PC-9 (cell line): ENCODE measurements around the gene ASB13. TPM values are rescaled to one million over a fixed set of nuclear protein-coding genes. Genes with fewer than 3 reads are reported as not detected.
A peak's percentile ranks its signal among the peaks of the same experiment; 100 is the strongest.
"Not testable (repeated sequence)": the region's sequence is repeated elsewhere in the genome, so short reads cannot be mapped to it uniquely, and the experiment has no call there.

Experiments
- BruUV-seq: library from RNA; stranded (reverse); fragments of 400-500 nt; replicated peaks from 2 replicates; lab custom pipeline; 2021; lab: Mats Ljungman, UMichigan
- CTCF ChIA-PET: fragments of 300-600 bp; sonication (Branson Sonifier 250); formaldehyde crosslinking; loops from one replicate; lab custom pipeline; 2022; ENCODE audit warnings: antibody characterized with exemption; lab: Charles Lee
- POLR2A ChIA-PET: fragments of 300-600 bp; sonication (Branson Sonifier 250); formaldehyde crosslinking; loops from one replicate; lab custom pipeline; 2022; ENCODE audit warnings: antibody characterized with exemption; ENCODE audit not compliant: unreplicated experiment; lab: Charles Lee
- DNase-seq, 2 experiments: peaks; one replicate each; pipeline versions ENCODE4 v3.0.0 to v3.0.0-alpha.2; 2015 to 2022; ENCODE audit warnings: mixed read lengths in 1 of 2
- H2AFZ ChIP-seq: fragments of 200-600 bp; sonication (generic); 2 replicates; pipeline ENCODE4 v1.8.1; 2017; ENCODE audit warnings: antibody characterized with exemption
- H3F3A ChIP-seq: fragments of 200-600 bp; sonication (generic); 2 replicates; pipeline ENCODE4 v1.8.1; 2017; ENCODE audit warnings: antibody characterized with exemption, mild to moderate bottlenecking, low read depth; ENCODE audit not compliant: insufficient read depth
- H3K27ac ChIP-seq: fragments of 200-600 bp; sonication (generic); 2 replicates; pipeline ENCODE4 v1.6.1; 2016; ENCODE audit warnings: mixed run types
- H3K27me3 ChIP-seq: fragments of 200-600 bp; sonication (generic); 2 replicates; pipeline ENCODE4 v1.6.1; 2016; ENCODE audit warnings: low read depth, mixed run types; ENCODE audit not compliant: insufficient read depth
- H3K36me3 ChIP-seq: fragments of 200-600 bp; sonication (generic); 2 replicates; pipeline ENCODE4 v1.6.1; 2016; ENCODE audit warnings: low read depth, mixed run types
- H3K4me1 ChIP-seq: fragments of 200-600 bp; sonication (generic); replicated peaks from 2 replicates; pipeline ENCODE4 v1.6.1; 2016; ENCODE audit warnings: mixed run types; ENCODE audit not compliant: insufficient read depth
- H3K4me2 ChIP-seq: fragments of 200-600 bp; sonication (generic); 2 replicates; pipeline ENCODE4 v1.6.1; 2017; ENCODE audit warnings: mixed run types
- H3K4me3 ChIP-seq: fragments of 200-600 bp; sonication (generic); 2 replicates; pipeline ENCODE4 v1.6.1; 2016; ENCODE audit warnings: mixed run types
- H3K79me2 ChIP-seq: fragments of 200-600 bp; sonication (generic); 2 replicates; pipeline ENCODE4 v1.6.1; 2017; ENCODE audit warnings: low read depth, mixed run types
- H3K9me2 ChIP-seq: fragments of 200-600 bp; sonication (generic); 2 replicates; pipeline ENCODE4 v1.8.1; 2017; ENCODE audit warnings: mild to moderate bottlenecking; ENCODE audit not compliant: insufficient read depth
- H3K9me3 ChIP-seq: fragments of 200-600 bp; sonication (generic); 2 replicates; pipeline ENCODE4 v1.8.1; 2016; ENCODE audit warnings: low read depth; ENCODE audit not compliant: insufficient read depth
- H4K20me1 ChIP-seq: fragments of 200-600 bp; sonication (generic); 2 replicates; pipeline ENCODE4 v1.8.1; 2017; ENCODE audit not compliant: insufficient read depth
- EZH2 ChIP-seq: fragments of 200-600 bp; sonication (generic); IDR thresholded peaks from 2 replicates; pipeline ENCODE4 v1.8.0; 2017; ENCODE audit warnings: antibody characterized with exemption, low read depth
- intact Hi-C: fragments of 100-400 bp; cut with micrococcal nuclease; formaldehyde crosslinking; loops from one replicate; pipeline ENCODE4 v1.10.0; 2022; ENCODE audit not compliant: unreplicated experiment
- total RNA-seq: library from RNA; stranded (reverse); gene quantifications from 2 replicates; pipeline ENCODE4 v1.2.3, GENCODE V29; 2021
- TF ChIP-seq, protein P1 (sequence below): fragments of 200-600 bp; sonication (generic); conservative IDR thresholded peaks from 2 replicates; pipeline ENCODE4 v1.6.1; 2017; ENCODE audit warnings: mixed run types, antibody characterized with exemption, mild to moderate bottlenecking, moderate library complexity

ASB13 gene
- total RNA-seq, 1 experiment from 2014 or later = 22.2 TPM

DNA sequence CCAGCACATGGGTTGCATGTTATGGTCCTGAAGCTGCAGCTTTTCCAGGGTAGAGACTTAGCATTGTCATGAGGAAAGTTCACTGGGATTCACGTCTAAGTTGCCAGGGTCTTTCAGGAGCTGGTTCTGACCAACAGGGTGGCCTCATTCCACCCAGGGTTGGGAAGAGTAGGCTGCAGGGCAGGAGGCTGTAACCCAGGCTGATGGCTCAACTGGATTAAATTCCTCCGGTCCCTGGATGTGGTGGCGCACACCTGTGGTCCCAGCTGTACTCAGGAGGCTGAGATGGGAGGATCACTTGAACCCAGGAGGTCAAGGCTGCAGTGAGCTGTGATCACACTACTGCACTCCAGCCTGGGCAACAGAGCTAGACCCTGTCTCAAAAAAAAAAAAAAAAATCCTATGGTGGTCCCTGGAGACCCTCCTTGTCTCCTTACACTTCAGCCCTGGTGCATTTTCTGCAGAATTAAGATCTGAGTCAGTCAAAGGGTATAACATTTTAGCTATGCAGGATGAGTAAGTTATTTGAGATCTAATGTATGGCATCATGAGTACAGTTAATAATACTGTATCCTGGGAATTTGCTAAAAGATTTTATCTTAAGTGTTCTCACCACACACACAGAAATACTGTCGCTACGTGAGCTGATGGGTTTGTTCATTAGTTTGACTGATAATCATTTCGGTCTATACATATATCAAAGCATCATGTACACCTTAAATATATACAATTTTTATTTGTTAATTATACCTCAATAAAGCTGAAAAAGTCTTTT lies 44.0 kb downstream of the ASB13 start:
- Histone ChIP-seq H3F3A (peaks cover 11% of the 10 kb centered on the region; the same call in 1 of the 2 replicates), H2AFZ (no peak overlapping the region), H3K36me3 (no peaks in the 10 kb centered on the region), H3K4me1 (peaks cover 20% of the 10 kb centered on the region), H3K27ac (peak overlapping the region; percentile 77), H3K79me2 (no peaks in the 10 kb centered on the region), H3K4me3 (no peak overlapping the region), H4K20me1 (no peaks in the 10 kb centered on the region), H3K27me3 (no peaks in the 10 kb centered on the region), H3K9me3 (no peaks in the 10 kb centered on the region), H3K9me2 (no peaks in the 10 kb centered on the region), H3K4me2 (peak overlapping the region; percentile 49)
- ChIA-PET CTCF (interaction anchor here (0.5 to 2.2 kb wide), 14 partner anchors 12 to 808 kb away, joined by 3 to 8 read pairs (median 4); no protein-coding TSS in a partner anchor), POLR2A (interaction anchor here (0.5 to 1.7 kb wide), 5 partner anchors 35 to 176 kb away, joined by 3 to 4 read pairs (median 4); no protein-coding TSS in a partner anchor)
- TF ChIP-seq, protein P1, sequence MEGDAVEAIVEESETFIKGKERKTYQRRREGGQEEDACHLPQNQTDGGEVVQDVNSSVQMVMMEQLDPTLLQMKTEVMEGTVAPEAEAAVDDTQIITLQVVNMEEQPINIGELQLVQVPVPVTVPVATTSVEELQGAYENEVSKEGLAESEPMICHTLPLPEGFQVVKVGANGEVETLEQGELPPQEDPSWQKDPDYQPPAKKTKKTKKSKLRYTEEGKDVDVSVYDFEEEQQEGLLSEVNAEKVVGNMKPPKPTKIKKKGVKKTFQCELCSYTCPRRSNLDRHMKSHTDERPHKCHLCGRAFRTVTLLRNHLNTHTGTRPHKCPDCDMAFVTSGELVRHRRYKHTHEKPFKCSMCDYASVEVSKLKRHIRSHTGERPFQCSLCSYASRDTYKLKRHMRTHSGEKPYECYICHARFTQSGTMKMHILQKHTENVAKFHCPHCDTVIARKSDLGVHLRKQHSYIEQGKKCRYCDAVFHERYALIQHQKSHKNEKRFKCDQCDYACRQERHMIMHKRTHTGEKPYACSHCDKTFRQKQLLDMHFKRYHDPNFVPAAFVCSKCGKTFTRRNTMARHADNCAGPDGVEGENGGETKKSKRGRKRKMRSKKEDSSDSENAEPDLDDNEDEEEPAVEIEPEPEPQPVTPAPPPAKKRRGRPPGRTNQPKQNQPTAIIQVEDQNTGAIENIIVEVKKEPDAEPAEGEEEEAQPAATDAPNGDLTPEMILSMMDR = no peak
- no peak for TF ChIP-seq EZH2
- intact Hi-C loops = loop anchor here (2.0 kb wide), 2 partner anchors 156 to 808 kb away; no protein-coding TSS in a partner anchor
- no TSS peak for BruUV-seq
- DNase-seq = peak in 1 of 2 experiments; percentile 64

DNA sequence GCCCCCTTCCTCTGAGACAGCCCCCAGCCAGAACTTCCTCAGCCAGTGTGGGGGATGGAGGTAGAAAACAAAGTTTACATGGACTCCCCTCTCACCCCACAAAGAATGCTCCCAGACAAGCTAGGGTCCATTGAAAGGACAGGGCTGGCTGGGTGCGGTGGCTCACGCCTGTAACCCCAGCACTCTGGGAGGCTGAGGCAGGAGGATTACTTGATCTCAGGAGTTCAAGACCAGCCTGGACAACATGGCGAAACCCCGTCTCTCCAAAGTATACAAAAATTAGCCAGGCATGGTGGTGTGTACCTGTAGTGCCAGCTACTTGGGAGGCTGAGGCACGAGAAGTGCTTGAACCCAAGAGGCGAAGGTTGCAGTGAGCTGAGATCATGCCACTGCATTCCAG lies 45.0 kb downstream of the ASB13 start:
- H3K79me2 ChIP-seq, DNase-seq, H3K9me3 ChIP-seq, H3K36me3 ChIP-seq, BruUV-seq, intact Hi-C loops, H3K4me2 ChIP-seq, H3K9me2 ChIP-seq, H2AFZ ChIP-seq, H3K27me3 ChIP-seq, H3K4me3 ChIP-seq, H4K20me1 ChIP-seq, H3K27ac ChIP-seq: not testable (repeated sequence)
- CTCF ChIA-PET = interaction anchor here (2.2 kb wide), 1 partner anchor 179 kb away, joined by 8 read pairs; no protein-coding TSS in a partner anchor
- Histone ChIP-seq H3K4me1 (peaks cover 20% of the 10 kb centered on the region), H3F3A (peaks cover 11% of the 10 kb centered on the region; the same call in 1 of the 2 replicates)
- POLR2A ChIA-PET = interaction anchor here (0.7 kb wide), 1 partner anchor 29 kb away, joined by 3 read pairs; no protein-coding TSS in a partner anchor

GRCh38 chr10:5620966-5621365 lies 45.4 kb downstream of the ASB13 start:
- Histone ChIP-seq H3K4me1 (peaks cover 20% of the 10 kb centered on the region), H3K9me3 (no peaks in the 10 kb centered on the region), H3K36me3 (no peaks in the 10 kb centered on the region), H3K27ac (no peak overlapping the region), H3K9me2 (no peaks in the 10 kb centered on the region), H3K4me2 (no peak overlapping the region), H3K79me2 (no peaks in the 10 kb centered on the region), H3F3A (peaks cover 11% of the 10 kb centered on the region; the same call in 1 of the 2 replicates), H2AFZ (no peak overlapping the region), H3K27me3 (no peaks in the 10 kb centered on the region), H3K4me3 (no peak overlapping the region), H4K20me1 (no peaks in the 10 kb centered on the region)
- no peak for DNase-seq
- CTCF ChIA-PET = no interaction called here
- POLR2A ChIA-PET = interaction anchor here (0.7 kb wide), 1 partner anchor 28 kb away, joined by 3 read pairs; no protein-coding TSS in a partner anchor
- no peak for TF ChIP-seq EZH2
- TF ChIP-seq, protein P1 = no peak
- no TSS peak for BruUV-seq
- intact Hi-C loops = no loop called here
